Uterus (tissue), 2 donors: Measurements from ENCODE around the gene FGF14.

Experiments used
- POLR2A ChIP-seq, 2 donors: fragments of 450-650 bp; IDR thresholded peaks; one replicate each; pipeline ENCODE4 v1.6.1; 2016; ENCODE audit warnings: antibody characterized with exemption in 2 of 2, mild to moderate bottlenecking in 1 of 2, moderate library complexity in 1 of 2
- TF ChIP-seq, protein P1 (sequence below), 4 experiments: fragments of 200-600 bp in 2 of 4; fragments of 450-650 bp in 2 of 4; sonication (generic) in 2 of 4; IDR thresholded peaks; one replicate each; pipeline ENCODE4 v1.5.1; 2016 to 2019; ENCODE audit warnings: antibody characterized with exemption in 4 of 4, mild to moderate bottlenecking in 2 of 4, moderate library complexity in 1 of 4

- TF ChIP-seq, protein P1, sequence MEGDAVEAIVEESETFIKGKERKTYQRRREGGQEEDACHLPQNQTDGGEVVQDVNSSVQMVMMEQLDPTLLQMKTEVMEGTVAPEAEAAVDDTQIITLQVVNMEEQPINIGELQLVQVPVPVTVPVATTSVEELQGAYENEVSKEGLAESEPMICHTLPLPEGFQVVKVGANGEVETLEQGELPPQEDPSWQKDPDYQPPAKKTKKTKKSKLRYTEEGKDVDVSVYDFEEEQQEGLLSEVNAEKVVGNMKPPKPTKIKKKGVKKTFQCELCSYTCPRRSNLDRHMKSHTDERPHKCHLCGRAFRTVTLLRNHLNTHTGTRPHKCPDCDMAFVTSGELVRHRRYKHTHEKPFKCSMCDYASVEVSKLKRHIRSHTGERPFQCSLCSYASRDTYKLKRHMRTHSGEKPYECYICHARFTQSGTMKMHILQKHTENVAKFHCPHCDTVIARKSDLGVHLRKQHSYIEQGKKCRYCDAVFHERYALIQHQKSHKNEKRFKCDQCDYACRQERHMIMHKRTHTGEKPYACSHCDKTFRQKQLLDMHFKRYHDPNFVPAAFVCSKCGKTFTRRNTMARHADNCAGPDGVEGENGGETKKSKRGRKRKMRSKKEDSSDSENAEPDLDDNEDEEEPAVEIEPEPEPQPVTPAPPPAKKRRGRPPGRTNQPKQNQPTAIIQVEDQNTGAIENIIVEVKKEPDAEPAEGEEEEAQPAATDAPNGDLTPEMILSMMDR (IDR thresholded peaks at IDR 0.05) = no peak
- TF ChIP-seq POLR2A (IDR thresholded peaks at IDR 0.05) = no peak
Measured at GRCh38 chr13:102103469-102103868, 298.4 kb downstream of the FGF14 start.
